HG02588 (cell line): Measurements from ENCODE around the gene MOB4.
"Not testable (repeated sequence)": the region's sequence is repeated elsewhere in the genome, so short reads cannot be mapped to it uniquely, and the experiment has no call there.

Experiments
- ATAC-seq: cut with Tn5 transposase; IDR thresholded peaks from one replicate; pipeline ENCODE4 v1.9.1; 2021; ENCODE audit warnings: mild to moderate bottlenecking, moderate library complexity; ENCODE audit not compliant: unreplicated experiment

Gene MOB4

GRCh38 chr2:197513915-197514314 lies 2.0 kb upstream of the MOB4 start:
- no peak for ATAC-seq

GRCh38 chr2:197514754-197515153 lies 1.1 kb upstream of the MOB4 start:
- ATAC-seq, result no peak

- ATAC-seq, result peak; percentile 9
Observed at GRCh38 chr2:197515315-197515738, 539 bp upstream of the MOB4 start.

- peak; percentile 16 for ATAC-seq
Observed at GRCh38 chr2:197516393-197516761, 511 bp downstream of the MOB4 start.

GRCh38 chr2:197517150-197517549 lies 1.3 kb downstream of the MOB4 start:
- ATAC-seq, result no peak

- no peak for ATAC-seq
Observed at GRCh38 chr2:197538412-197538811, 22.5 kb downstream of the MOB4 start.

GRCh38 chr2:197539734-197540133 lies 23.9 kb downstream of the MOB4 start:
- no peak for ATAC-seq

GRCh38 chr2:197543206-197543605 lies 27.3 kb downstream of the MOB4 start:
- no peak for ATAC-seq

GRCh38 chr2:197547163-197547900 lies 31.5 kb downstream of the MOB4 start:
- no peak for ATAC-seq

GRCh38 chr2:197548582-197548981 lies 32.7 kb downstream of the MOB4 start:
- ATAC-seq, result no peak

- not testable (repeated sequence) for ATAC-seq
Observed at GRCh38 chr2:197551260-197551659, 35.4 kb downstream of the MOB4 start.

GRCh38 chr2:197555467-197555866 lies 39.6 kb downstream of the MOB4 start:
- no peak for ATAC-seq

- no peak for ATAC-seq
Observed at GRCh38 chr2:197556456-197556855, 40.6 kb downstream of the MOB4 start.

- ATAC-seq, result no peak
Observed at GRCh38 chr2:197558393-197558792, 42.5 kb downstream of the MOB4 start.

- no peak for ATAC-seq
Observed at GRCh38 chr2:197559681-197560080, 43.8 kb downstream of the MOB4 start.

GRCh38 chr2:197560146-197560665 lies 44.3 kb downstream of the MOB4 start:
- ATAC-seq, result no peak

- no peak for ATAC-seq
Observed at GRCh38 chr2:197571627-197572271, 55.9 kb downstream of the MOB4 start.

- ATAC-seq, result no peak
Observed at GRCh38 chr2:197573608-197574007, 57.7 kb downstream of the MOB4 start.

GRCh38 chr2:197575987-197576386 lies 60.1 kb downstream of the MOB4 start:
- no peak for ATAC-seq

- ATAC-seq, result no peak
Observed at GRCh38 chr2:197576631-197577030, 60.8 kb downstream of the MOB4 start.

GRCh38 chr2:197577446-197577845 lies 61.6 kb downstream of the MOB4 start:
- ATAC-seq, result no peak

- ATAC-seq, result not testable (repeated sequence)
Observed at GRCh38 chr2:197578294-197578693, 62.4 kb downstream of the MOB4 start.
